ENCODE results near the gene UPF1.

- TF ChIP-seq FOXA1 (IDR thresholded peaks at IDR 0.05) (no peak), SP1 (IDR thresholded peaks at IDR 0.05) (no peak), FOXM1 (IDR thresholded peaks at IDR 0.05; ENCODE audit: borderline replicate concordance) (no peak)
Measured at GRCh38 chr19:18905513-18906236, 73.9 kb downstream of the UPF1 start.
